Heart left ventricle (tissue), 16 donors: Measurements from ENCODE around the gene OGDHL. TPM values are rescaled to one million over a fixed set of nuclear protein-coding genes. Genes with fewer than 3 reads are reported as not detected.

Experiments
- ATAC-seq, 4 donors: fragments of 200-7000 bp; cut with Tn5 transposase; one replicate each; pipeline ENCODE4 v1.9.1; 2020 to 2022; ENCODE audit warnings: moderate library complexity in 4 of 4, mild to moderate bottlenecking in 3 of 4, moderate number of reproducible peaks in 1 of 4
- DNase-seq, 5 donors: peaks; one replicate each; pipeline ENCODE4 v3.0.0-alpha.2; 2020
- H3K27ac ChIP-seq, 12 donors: fragments of 200-600 bp; sonication (generic) in 4 of 12; one replicate each; pipeline versions ENCODE4 v1.5.0 to v1.8.0; 2016 to 2022; ENCODE audit warnings: mild to moderate bottlenecking in 2 of 12
- H3K27me3 ChIP-seq, 9 donors: fragments of 200-600 bp; sonication (generic) in 2 of 9; one replicate each; pipeline versions ENCODE4 v1.5.1 to v1.8.0; 2016 to 2022; ENCODE audit warnings: mild to moderate bottlenecking in 3 of 9
- H3K36me3 ChIP-seq, 9 donors: fragments of 200-600 bp; sonication (generic) in 2 of 9; one replicate each; pipeline versions ENCODE4 v1.5.0 to v1.8.0; 2018 to 2022; ENCODE audit warnings: mild to moderate bottlenecking in 2 of 9
- H3K4me1 ChIP-seq, 12 donors: fragments of 200-600 bp; sonication (generic) in 4 of 12; one replicate each; pipeline versions ENCODE4 v1.5.0 to v1.8.0; 2016 to 2022; ENCODE audit warnings: mild to moderate bottlenecking in 3 of 12
- H3K4me3 ChIP-seq, 12 donors: fragments of 200-600 bp; sonication (generic) in 4 of 12; one replicate each; pipeline versions ENCODE4 v1.5.0 to v1.8.0; 2017 to 2022; ENCODE audit warnings: mild to moderate bottlenecking in 9 of 12, moderate library complexity in 4 of 12
- H3K9me3 ChIP-seq, 12 donors: fragments of 200-600 bp; sonication (generic) in 4 of 12; one replicate each; pipeline versions ENCODE4 v1.5.0 to v1.8.0; 2016 to 2022; ENCODE audit warnings: mild to moderate bottlenecking in 1 of 12
- CTCF ChIP-seq, 12 donors: fragments of 200-600 bp; sonication (generic) in 4 of 12; IDR thresholded peaks; one replicate each; pipeline versions ENCODE4 v1.5.0 to v1.8.0; 2018 to 2022; ENCODE audit warnings: antibody characterized with exemption in 12 of 12, mild to moderate bottlenecking in 5 of 12
- POLR2A ChIP-seq, 2 donors: fragments of 450-650 bp; IDR thresholded peaks; one replicate each; pipeline ENCODE4 v1.6.1; 2017; ENCODE audit warnings: antibody characterized with exemption in 2 of 2, mild to moderate bottlenecking in 2 of 2, moderate library complexity in 2 of 2
- WGBS, 4 donors: extraction: QIAGEN DNeasy Blood & Tissue Kit in 2 of 4; methylation state at CpG; one replicate each; pipeline versions ENCODE4 v1.1.5 to v1.1.7; 2013 to 2018; 5-methylcytosine and 5-hydroxymethylcytosine counted together
- intact Hi-C, 10 donors: fragments of 100-400 bp; cut with DNase I; formaldehyde crosslinking; loops; one replicate each; pipeline versions ENCODE4 v1.11.1 to v1.14.2; 2022
- polyA plus RNA-seq, 2 donors: library from polyadenylated mRNA; stranded (reverse); fragments of 200-250 nt; gene quantifications; one replicate each; pipeline ENCODE4 v1.2.3, GENCODE V29; 2013
- total RNA-seq, 9 donors: library from RNA; depleted of rRNA in 2 of 9; stranded (reverse); fragments of >200 nt in 2 of 9; fragmentation: NEBNext Ultra II Directional in 3 of 9; extraction: Animal tissue kit (Norgen Biotek cat#: 25700) in 3 of 9; gene quantifications; one replicate each; pipeline versions ENCODE4 v1.1.0 to v1.2.4, GENCODE V29; 2016 to 2023
- donor health status: ischemic (EF 13 %, LVEDD 7.1; RV severe dilation, severe dysfunction).
- donor health status: healthy with polysubstance abuse.
- donor health status: DM: no; HTN: yes; CAD: no.
- donor health status: DM: no; HTN: no; CAD: no.
- donor health status: ischemic (EF 25% LVEDD 6.9; RV normal size, moderate dysfunction).
- donor health status: ischemic (EF 25% LVEDD 5.7; RV mildly dilated, moderate dysfunction).
- donor health status: healthy.
- donor health status: DM: yes; HTN: yes; CAD: no.
- donor health status: ischemic (EF 35%, LVEDD 5.7; RV mildly dilated, moderate dysfunction).
- donor health status: nonischemic (EF 11% LVEDD 7.7; RV severe dilation, severe dysfunction).
- donor health status: DM: yes; HTN: yes; CAD: no.
- donor health status: PGD.
- donor health status: ischemic (EF 29% LVEDD 5.4; RV normal size, mild dysfunction).
- donor health status: nonischemic (EF 23%, LVEDD 6.1; RV moderate dilation, normal function).

Gene OGDHL
- total and polyA plus RNA-seq, 11 donors: 0.18 to 11.3 (median 1.5) TPM

GRCh38 chr10:49743464-49744075, 18.6 kb downstream of the OGDHL start:
- intact Hi-C loops: no loop called here
- Histone ChIP-seq H3K4me1 (no peaks in the 10 kb centered on the region), H3K27me3 (no peaks in the 10 kb centered on the region), H3K9me3 (no peaks in the 10 kb centered on the region), H3K27ac (no peak overlapping the region), H3K4me3 (no peak overlapping the region), H3K36me3 (no peaks in the 10 kb centered on the region)
- ATAC-seq: no peak
- TF ChIP-seq POLR2A (IDR thresholded peaks at IDR 0.05) (no peak), CTCF (IDR thresholded peaks at IDR 0.05) (no peak)
- no peak for DNase-seq
- WGBS, 4 donors: 84 to 94% (median 88%) methylated on average over 6 to 19 of the region's 19 CpGs

GRCh38 chr10:49742683-49743463, 19.2 kb downstream of the OGDHL start:
- Histone ChIP-seq H3K4me3 (no peak overlapping the region), H3K27ac (no peak overlapping the region), H3K9me3 (no peaks in the 10 kb centered on the region), H3K36me3 (no peaks in the 10 kb centered on the region), H3K4me1 (no peaks in the 10 kb centered on the region), H3K27me3 (no peaks in the 10 kb centered on the region)
- WGBS, 4 donors: 82 to 93% (median 87%) methylated on average over 18 to 23 of the region's 23 CpGs
- intact Hi-C loops: no loop called here
- no peak for TF ChIP-seq CTCF (IDR thresholded peaks at IDR 0.05)
- no peak for TF ChIP-seq POLR2A (IDR thresholded peaks at IDR 0.05)
- ATAC-seq (no peak), DNase-seq (no peak)

GRCh38 chr10:49741108-49741995, 20.8 kb downstream of the OGDHL start:
- intact Hi-C loops: no loop called here
- ATAC-seq: no peak
- WGBS, 4 donors: 62 to 80% (median 71%) methylated on average over 3 to 7 of the region's 7 CpGs

More at GRCh38 chr10:49741108-49741995, 20.8 kb downstream of the OGDHL start:
- no peak overlapping the region for H3K4me3 ChIP-seq
- TF ChIP-seq POLR2A (IDR thresholded peaks at IDR 0.05) (no peak), CTCF (IDR thresholded peaks at IDR 0.05) (no peak)
- H3K9me3 ChIP-seq: no peaks in the 10 kb centered on the region
- H3K4me1 ChIP-seq: no peaks in the 10 kb centered on the region
- no peak overlapping the region for H3K27ac ChIP-seq
- H3K36me3 ChIP-seq: no peaks in the 10 kb centered on the region
- H3K27me3 ChIP-seq: no peaks in the 10 kb centered on the region
- no peak for DNase-seq
